Natural killer cell (primary cell): ENCODE results near the gene DISP2. TPM values are rescaled to one million over a fixed set of nuclear protein-coding genes. Genes with fewer than 3 reads are reported as not detected.

ENCODE experiments used
- ATAC-seq, 3 donors: fragments of 150-1000 bp in 2 of 3; fragments of 200-7000 bp in 1 of 3; cut with Tn5 transposase; 1 replicate in 1 of 3; 2 replicates in 2 of 3; pipeline ENCODE4 v1.10.0; 2021; ENCODE audit warnings: mild to moderate bottlenecking in 2 of 3, moderate library complexity in 2 of 3
- DNase-seq, 2 donors: peaks; one replicate each; pipeline versions ENCODE4 v3.0.0 to v3.0.0-alpha.2; 2013 to 2021; ENCODE audit warnings: mixed read lengths in 1 of 2
- H3K27ac ChIP-seq: one replicate; pipeline ENCODE4 v1.5.1; 2013; ENCODE audit warnings: mild to moderate bottlenecking, low read length
- H3K27me3 ChIP-seq: one replicate; pipeline ENCODE4 v1.6.1; 2013; ENCODE audit warnings: low read length; ENCODE audit not compliant: control insufficient read depth, insufficient read depth
- H3K36me3 ChIP-seq: one replicate; pipeline ENCODE4 v1.6.1; 2013; ENCODE audit warnings: low read length; ENCODE audit not compliant: control insufficient read depth, insufficient read depth
- H3K4me1 ChIP-seq: one replicate; pipeline ENCODE4 v1.6.1; 2013; ENCODE audit warnings: low read length; ENCODE audit not compliant: control insufficient read depth, insufficient read depth
- H3K4me3 ChIP-seq: one replicate; pipeline ENCODE4 v1.5.1; 2013; ENCODE audit warnings: low read length
- H3K9me3 ChIP-seq: one replicate; pipeline ENCODE4 v1.6.1; 2013; ENCODE audit warnings: low read length; ENCODE audit not compliant: control insufficient read depth, insufficient read depth
- H3K27ac Mint-ChIP-seq, 2 donors: one replicate each; pipeline ENCODE4 v1.8.0; 2022; ENCODE audit warnings: mild to moderate bottlenecking in 2 of 2, mixed read lengths in 2 of 2, moderate library complexity in 1 of 2
- H3K27me3 Mint-ChIP-seq, 2 donors: one replicate each; pipeline ENCODE4 v1.8.0; 2022; ENCODE audit warnings: low read depth in 2 of 2, mixed read lengths in 2 of 2
- H3K36me3 Mint-ChIP-seq: one replicate; pipeline ENCODE4 v1.8.0; 2022; ENCODE audit warnings: mixed read lengths
- H3K4me1 Mint-ChIP-seq, 2 donors: one replicate each; pipeline ENCODE4 v1.8.0; 2022; ENCODE audit warnings: mixed read lengths in 2 of 2
- H3K4me3 Mint-ChIP-seq: one replicate; pipeline ENCODE4 v1.8.0; 2022; ENCODE audit warnings: mild to moderate bottlenecking, moderate library complexity, mixed read lengths
- H3K9me3 Mint-ChIP-seq, 2 donors: one replicate each; pipeline ENCODE4 v1.8.0; 2022; ENCODE audit warnings: mixed read lengths in 2 of 2
- WGBS: methylation state at CpG from one replicate; pipeline ENCODE4 v1.1.7; 2013; ENCODE audit warnings: missing lambda C conversion rate; ENCODE audit not compliant: insufficient coverage; 5-methylcytosine and 5-hydroxymethylcytosine counted together
- intact Hi-C: fragments of 100-400 bp; cut with micrococcal nuclease; formaldehyde crosslinking; loops from one replicate; pipeline ENCODE4 v1.14.2; 2022
- total RNA-seq, 4 donors: library from RNA; stranded (reverse); fragments of 120-200 nt in 1 of 4; gene quantifications; one replicate each; pipeline versions ENCODE4 v1.2.3 to v1.2.4, GENCODE V29; 2013 to 2022
- TF ChIP-seq, protein P1 (sequence below): fragments of 200-600 bp; IDR thresholded peaks from one replicate; pipeline ENCODE4 v1.8.0; 2022; ENCODE audit warnings: antibody characterized with exemption

Gene DISP2
- total RNA-seq, 3 donors from 2014 or later (not counting 1 experiment from before 2014, with no cell fraction given), result 0.20 to 1.0 (median 0.26) TPM

DNA sequence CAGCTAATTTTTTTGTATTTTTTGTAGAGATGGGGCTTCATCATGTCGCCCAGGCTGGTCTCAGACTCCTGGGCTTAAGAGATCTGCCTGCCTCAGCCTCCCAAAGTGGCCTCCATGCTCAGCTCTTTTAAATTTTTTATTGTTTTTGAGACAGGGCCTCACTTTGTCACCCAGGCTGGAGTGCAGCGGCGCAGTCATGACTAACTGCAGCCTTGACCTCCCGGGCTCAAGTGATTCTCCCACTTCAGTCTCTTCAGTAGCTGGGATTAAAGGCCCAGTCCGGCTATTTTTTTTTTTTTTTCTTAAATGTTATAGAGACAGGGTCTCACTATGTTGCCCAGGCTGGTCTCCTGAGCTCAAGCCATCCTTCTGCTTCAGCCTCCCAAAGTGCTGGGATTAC is 67.7 kb downstream of the DISP2 start:
- Mint-ChIP-seq H3K9me3 (no peaks in the 10 kb centered on the region), H3K36me3 (no peaks in the 10 kb centered on the region), H3K4me1 (no peaks in the 10 kb centered on the region), H3K27me3 (no peaks in the 10 kb centered on the region), H3K27ac (no peak overlapping the region), H3K4me3 (no peak overlapping the region)
- WGBS, result 94% methylated on average over 4 of the region's 5 CpGs
- ATAC-seq (no peak), DNase-seq (no peak)
- intact Hi-C loops, result no loop called here
- no peaks in the 10 kb centered on the region for H3K9me3 ChIP-seq
- TF ChIP-seq, protein P1, sequence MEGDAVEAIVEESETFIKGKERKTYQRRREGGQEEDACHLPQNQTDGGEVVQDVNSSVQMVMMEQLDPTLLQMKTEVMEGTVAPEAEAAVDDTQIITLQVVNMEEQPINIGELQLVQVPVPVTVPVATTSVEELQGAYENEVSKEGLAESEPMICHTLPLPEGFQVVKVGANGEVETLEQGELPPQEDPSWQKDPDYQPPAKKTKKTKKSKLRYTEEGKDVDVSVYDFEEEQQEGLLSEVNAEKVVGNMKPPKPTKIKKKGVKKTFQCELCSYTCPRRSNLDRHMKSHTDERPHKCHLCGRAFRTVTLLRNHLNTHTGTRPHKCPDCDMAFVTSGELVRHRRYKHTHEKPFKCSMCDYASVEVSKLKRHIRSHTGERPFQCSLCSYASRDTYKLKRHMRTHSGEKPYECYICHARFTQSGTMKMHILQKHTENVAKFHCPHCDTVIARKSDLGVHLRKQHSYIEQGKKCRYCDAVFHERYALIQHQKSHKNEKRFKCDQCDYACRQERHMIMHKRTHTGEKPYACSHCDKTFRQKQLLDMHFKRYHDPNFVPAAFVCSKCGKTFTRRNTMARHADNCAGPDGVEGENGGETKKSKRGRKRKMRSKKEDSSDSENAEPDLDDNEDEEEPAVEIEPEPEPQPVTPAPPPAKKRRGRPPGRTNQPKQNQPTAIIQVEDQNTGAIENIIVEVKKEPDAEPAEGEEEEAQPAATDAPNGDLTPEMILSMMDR, result no peak
- H3K36me3 ChIP-seq, result peaks cover 5% of the 10 kb centered on the region
- no peak overlapping the region for H3K27ac ChIP-seq
- H3K4me3 ChIP-seq, result no peak overlapping the region
- H3K27me3 ChIP-seq, result no peaks in the 10 kb centered on the region
- H3K4me1 ChIP-seq, result peaks cover 6% of the 10 kb centered on the region

GRCh38 chr15:40427188-40427587 is 69.2 kb downstream of the DISP2 start:
- no peak overlapping the region for H3K4me3 Mint-ChIP-seq
- Histone ChIP-seq H3K9me3 (no peaks in the 10 kb centered on the region), H3K27ac (no peak overlapping the region), H3K4me3 (no peak overlapping the region), H3K4me1 (peaks cover under 1% of the 10 kb centered on the region), H3K36me3 (peaks cover 5% of the 10 kb centered on the region), H3K27me3 (no peaks in the 10 kb centered on the region)
- H3K9me3 Mint-ChIP-seq, result no peaks in the 10 kb centered on the region
- intact Hi-C loops, result no loop called here
- DNase-seq (no peak), ATAC-seq (no peak)
- no peaks in the 10 kb centered on the region for H3K36me3 Mint-ChIP-seq
- no peak overlapping the region for H3K27ac Mint-ChIP-seq
- TF ChIP-seq, protein P1, result no peak
- no peaks in the 10 kb centered on the region for H3K27me3 Mint-ChIP-seq
- peaks cover 0 to under 1% of the 10 kb centered on the region in 2 donors for H3K4me1 Mint-ChIP-seq
- WGBS, result 92% methylated on average over 9 of the region's 9 CpGs

DNA sequence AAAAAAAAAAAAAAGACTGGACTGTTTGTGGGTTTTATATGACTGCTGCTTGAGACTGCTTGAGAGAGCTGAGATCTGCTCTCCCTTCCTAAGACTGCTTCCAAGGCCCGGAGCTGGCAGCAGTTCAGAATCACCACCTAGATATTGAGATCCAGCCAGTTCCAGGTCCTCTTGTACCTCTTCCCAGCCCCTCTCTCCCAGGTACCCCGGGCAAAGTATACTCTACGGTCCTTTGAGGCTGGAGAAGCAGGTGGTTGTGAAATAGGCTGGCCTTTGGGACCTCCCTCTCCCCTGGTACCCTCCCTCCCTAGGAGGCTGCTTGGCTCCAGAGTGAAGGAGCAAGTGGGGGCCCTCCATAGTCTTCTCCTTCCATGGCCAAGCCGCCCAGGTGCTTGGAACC is 70.2 kb downstream of the DISP2 start:
- Mint-ChIP-seq H3K4me3 (no peak overlapping the region), H3K36me3 (no peaks in the 10 kb centered on the region), H3K9me3 (no peaks in the 10 kb centered on the region), H3K27ac (no peak overlapping the region), H3K27me3 (no peaks in the 10 kb centered on the region), H3K4me1 (peaks cover 0 to 5% of the 10 kb centered on the region in 2 donors)
- no peak overlapping the region for H3K27ac ChIP-seq
- no peaks in the 10 kb centered on the region for H3K27me3 ChIP-seq
- intact Hi-C loops, result no loop called here
- H3K4me3 ChIP-seq, result no peak overlapping the region
- peaks cover 5% of the 10 kb centered on the region for H3K36me3 ChIP-seq
- ATAC-seq (no peak), DNase-seq (no peak)
- 95% methylated on average over 2 of the region's 4 CpGs for WGBS
- TF ChIP-seq, protein P1, result no peak
- H3K4me1 ChIP-seq, result peaks cover 6% of the 10 kb centered on the region
- H3K9me3 ChIP-seq, result no peaks in the 10 kb centered on the region

Other genes with a start within 250 kb of the DISP2 start
- gene BMF, start 249.3 kb upstream of the DISP2 start, total RNA-seq, result 10 to 100 TPM in 1 of 3 donors, 1 to 10 TPM in 2; 7.6 to 10.5 (median 9.8) TPM
- 1 to 10 TPM in 2 of 3 donors, under 1 TPM in 1; 0.75 to 2.4 (median 1.9) TPM for gene BUB1B, start 197.2 kb upstream of the DISP2 start, total RNA-seq
- gene PAK6, start 119.2 kb upstream of the DISP2 start, total RNA-seq, result 10 to 100 TPM in 1 of 3 donors, 1 to 10 TPM in 2; 7.6 to 10.9 (median 7.9) TPM
- gene ANKRD63, start 75.2 kb upstream of the DISP2 start, total RNA-seq, result not detected
- gene PLCB2, start 50.3 kb upstream of the DISP2 start, total RNA-seq, result 100 to 1,000 TPM; 345 to 440 (median 432) TPM
- 10 to 100 TPM; 14.0 to 21.7 (median 15.1) TPM for gene INAFM2, start 34.5 kb upstream of the DISP2 start, total RNA-seq
- 1 to 10 TPM; 4.4 to 5.3 (median 4.7) TPM for gene CCDC9B, start 17.3 kb upstream of the DISP2 start, total RNA-seq
- not detected for gene PHGR1, start 7.2 kb upstream of the DISP2 start, total RNA-seq
- 1 to 10 TPM; 5.4 to 7.6 (median 5.6) TPM for gene KNSTRN, start 24.5 kb downstream of the DISP2 start, total RNA-seq
- gene IVD, start 47.6 kb downstream of the DISP2 start, total RNA-seq, result 10 to 100 TPM; 56.2 to 76.8 (median 67.3) TPM
- 10 to 100 TPM; 29.4 to 48.9 (median 41.8) TPM for gene BAHD1, start 82.7 kb downstream of the DISP2 start, total RNA-seq
- gene CHST14, start 112.8 kb downstream of the DISP2 start, total RNA-seq, result 10 to 100 TPM in 2 of 3 donors, 1 to 10 TPM in 1; 9.8 to 16.7 (median 12.9) TPM
- 10 to 100 TPM; 34.2 to 43.7 (median 37.4) TPM for gene CCDC32, start 206.8 kb downstream of the DISP2 start, total RNA-seq
- gene RPUSD2, start 211.1 kb downstream of the DISP2 start, total RNA-seq, result 10 to 100 TPM; 13.7 to 15.2 (median 14.2) TPM
- 1 to 10 TPM; 2.4 to 4.1 (median 3.6) TPM for gene KNL1, start 236.0 kb downstream of the DISP2 start, total RNA-seq